HAP-1 (cell line): ENCODE results near the gene VEGFB.

ENCODE experiments used
- DNase-seq, 2 experiments: peaks; one replicate each; pipeline ENCODE4 v3.0.0-alpha.2; 2016 to 2020; ENCODE audit warnings: low spot score in 2 of 2
- H3K27me3 ChIP-seq: fragments of 250-450 bp; sonication (Bioruptor Pico); 2 replicates; pipeline ENCODE4 v1.5.1; 2020; ENCODE audit warnings: low read depth, mild to moderate bottlenecking, moderate library complexity
- H3K36me3 ChIP-seq: fragments of 250-450 bp; sonication (Bioruptor Pico); replicated peaks from 2 replicates; pipeline ENCODE4 v1.5.1; 2020; ENCODE audit warnings: mild to moderate bottlenecking
- H3K4me1 ChIP-seq: fragments of 250-450 bp; sonication (Bioruptor Pico); 2 replicates; pipeline ENCODE4 v1.5.1; 2020; ENCODE audit warnings: mild to moderate bottlenecking
- H3K4me3 ChIP-seq: fragments of 250-450 bp; sonication (Bioruptor Pico); 2 replicates; pipeline ENCODE4 v1.5.1; 2020; ENCODE audit warnings: mild to moderate bottlenecking, moderate library complexity
- H3K9me3 ChIP-seq: fragments of 250-450 bp; sonication (Bioruptor Pico); 2 replicates; pipeline ENCODE4 v1.5.1; 2020; ENCODE audit warnings: mild to moderate bottlenecking, moderate library complexity
- in situ Hi-C: fragments of 300-500 bp; cut with MboI; formaldehyde crosslinking; loops from 3 replicates; pipeline ENCODE4 v1.14.3; 2020; ENCODE audit warnings: low sequenced_read_pairs, inconsistent platforms, mixed read lengths

Gene VEGFB

GRCh38 chr11:64259533-64260067, 25.2 kb downstream of the VEGFB start:
- no peak overlapping the region for H3K4me3 ChIP-seq
- H3K4me1 ChIP-seq: no peaks in the 10 kb centered on the region
- H3K27me3 ChIP-seq: no peaks in the 10 kb centered on the region
- H3K36me3 ChIP-seq: peaks cover 83% of the 10 kb centered on the region
- H3K9me3 ChIP-seq: no peaks in the 10 kb centered on the region
- no peak for DNase-seq
- in situ Hi-C loops: loop anchor here (25.0 kb wide), 1 partner anchor 853 kb away; the partner anchor contains the start of genes FAU, MRPL49, TM7SF2 and ZNHIT2

DNA sequence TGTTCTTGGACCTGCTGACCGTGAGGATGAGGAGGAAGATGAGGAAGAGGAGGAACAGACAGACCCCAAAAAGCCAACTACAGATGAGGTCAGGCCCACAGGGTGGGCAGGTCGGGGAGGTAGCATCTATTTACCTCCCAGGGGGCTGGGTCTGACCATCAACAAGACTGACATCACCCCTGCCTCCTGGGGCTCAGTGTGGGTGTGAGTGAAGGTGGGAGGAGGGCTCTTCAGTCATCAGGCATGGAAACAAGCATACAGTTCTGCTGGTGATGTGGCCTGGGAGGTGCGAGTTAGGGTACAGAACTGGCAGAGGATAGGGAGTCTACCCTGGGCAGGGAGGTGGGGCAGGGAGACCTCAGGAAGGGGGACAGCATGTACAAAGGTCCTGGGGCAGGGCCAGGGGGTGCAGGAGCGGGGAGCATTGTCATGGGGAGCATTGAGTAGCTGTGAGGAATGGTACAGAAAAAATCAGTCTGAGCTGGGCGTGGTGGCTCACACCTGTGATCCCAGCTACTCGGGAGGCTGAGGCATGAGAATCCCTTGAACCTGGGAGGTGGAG, 25.8 kb downstream of the VEGFB start:
- Histone ChIP-seq H3K4me3 (no peak overlapping the region), H3K4me1 (no peaks in the 10 kb centered on the region), H3K36me3 (peaks cover 77% of the 10 kb centered on the region), H3K27me3 (no peaks in the 10 kb centered on the region), H3K9me3 (no peaks in the 10 kb centered on the region)
- DNase-seq: no peak
- in situ Hi-C loops: loop anchor here (25.0 kb wide), 1 partner anchor 852 kb away; the partner anchor contains the start of genes FAU, MRPL49, TM7SF2 and ZNHIT2

- Histone ChIP-seq H3K9me3 (no peaks in the 10 kb centered on the region), H3K4me3 (no peak overlapping the region), H3K36me3 (peaks cover 79% of the 10 kb centered on the region), H3K27me3 (no peaks in the 10 kb centered on the region), H3K4me1 (no peaks in the 10 kb centered on the region)
- DNase-seq: no peak
- in situ Hi-C loops: loop anchor here (25.0 kb wide), 1 partner anchor 851 kb away; the partner anchor contains the start of genes FAU, MRPL49, TM7SF2 and ZNHIT2
These were observed 27.2 kb downstream of the VEGFB start for GRCh38 chr11:64261556-64262080.

DNA sequence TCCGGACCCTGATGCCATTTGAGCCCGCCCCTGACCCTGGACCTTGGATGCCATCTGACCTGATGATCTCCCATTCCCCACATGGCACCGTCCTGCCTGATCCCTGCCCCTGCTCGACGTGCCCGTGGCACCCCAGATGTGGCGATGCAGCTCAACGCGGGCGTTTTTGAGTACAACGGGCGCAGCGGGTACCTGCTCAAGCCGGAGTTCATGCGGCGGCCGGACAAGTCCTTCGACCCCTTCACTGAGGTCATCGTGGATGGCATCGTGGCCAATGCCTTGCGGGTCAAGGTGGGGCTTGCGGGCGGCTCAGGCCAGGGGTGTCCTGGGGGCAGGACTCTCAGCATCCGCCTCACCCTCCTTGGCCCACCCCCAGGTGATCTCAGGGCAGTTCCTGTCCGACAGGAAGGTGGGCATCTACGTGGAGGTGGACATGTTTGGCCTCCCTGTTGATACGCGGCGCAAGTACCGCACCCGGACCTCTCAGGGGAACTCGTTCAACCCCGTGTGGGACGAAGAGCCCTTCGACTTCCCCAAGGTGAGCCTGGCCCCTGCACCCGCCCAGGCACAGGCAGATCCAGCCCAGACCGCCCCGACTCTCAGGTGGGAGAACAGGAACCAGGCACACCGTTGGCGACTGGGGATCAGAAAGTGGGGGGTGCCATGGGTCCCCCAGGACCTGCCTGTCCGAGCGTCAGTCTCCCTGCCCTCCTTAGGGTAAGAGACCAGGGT, 28.1 kb downstream of the VEGFB start:
- no peak for DNase-seq
- H3K4me3 ChIP-seq: no peak overlapping the region
- H3K9me3 ChIP-seq: no peaks in the 10 kb centered on the region
- H3K36me3 ChIP-seq: peaks cover 79% of the 10 kb centered on the region
- H3K27me3 ChIP-seq: no peaks in the 10 kb centered on the region
- H3K4me1 ChIP-seq: no peaks in the 10 kb centered on the region
- in situ Hi-C loops: loop anchor here (25.0 kb wide), 1 partner anchor 850 kb away; the partner anchor contains the start of genes FAU, MRPL49, TM7SF2 and ZNHIT2

DNA sequence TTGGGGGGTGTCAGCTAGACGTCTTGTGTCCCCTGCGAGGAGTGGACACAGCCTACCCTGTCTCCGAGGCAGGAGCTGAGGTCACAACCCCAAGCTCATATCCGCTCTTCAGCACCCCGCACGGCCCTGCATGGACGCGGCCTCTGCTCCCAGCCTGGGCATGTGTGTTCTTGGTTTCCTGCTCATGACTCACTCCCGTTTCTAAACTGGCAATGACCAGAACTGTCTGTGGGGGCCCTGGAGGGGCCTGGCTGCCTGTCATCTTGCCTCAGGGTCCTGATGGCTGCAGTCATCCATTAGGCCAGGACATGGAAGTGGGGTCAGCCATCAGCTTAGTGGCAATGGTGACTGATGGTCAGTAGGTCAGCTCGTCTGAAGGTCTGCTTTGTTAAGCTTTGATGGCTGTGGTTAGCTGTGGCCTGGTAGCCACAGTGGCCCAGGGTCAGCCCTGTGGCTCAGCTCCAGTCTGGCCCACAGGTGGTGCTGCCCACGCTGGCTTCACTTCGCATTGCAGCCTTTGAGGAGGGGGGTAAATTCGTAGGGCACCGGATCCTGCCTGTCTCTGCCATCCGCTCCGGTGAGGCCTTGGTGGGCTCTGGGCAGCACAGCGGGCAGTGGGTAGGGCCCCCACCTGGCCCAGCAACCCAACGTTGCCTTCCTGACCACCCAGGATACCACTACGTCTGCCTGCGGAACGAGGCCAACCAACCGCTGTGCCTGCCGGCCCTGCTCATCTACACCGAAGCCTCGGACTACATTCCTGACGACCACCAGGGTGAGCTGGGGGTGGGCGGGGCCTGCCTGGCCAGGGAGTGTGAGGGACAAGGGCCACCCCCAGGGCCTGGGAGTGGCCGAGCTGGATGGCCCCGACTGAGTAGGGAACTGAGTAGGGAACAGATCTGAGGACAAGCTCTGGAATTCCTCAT, 28.9 kb downstream of the VEGFB start:
- peaks cover 77% of the 10 kb centered on the region for H3K36me3 ChIP-seq
- H3K4me3 ChIP-seq: no peak overlapping the region

GRCh38 chr11:64263947-64264317, 29.5 kb downstream of the VEGFB start:
- Histone ChIP-seq H3K9me3 (no peaks in the 10 kb centered on the region), H3K27me3 (no peaks in the 10 kb centered on the region), H3K4me3 (no peak overlapping the region), H3K4me1 (peaks cover 4% of the 10 kb centered on the region; the same call in 1 of the 2 replicates), H3K36me3 (peaks cover 72% of the 10 kb centered on the region)
- no peak for DNase-seq
- in situ Hi-C loops: loop anchor here (25.0 kb wide), 1 partner anchor 848 kb away; the partner anchor contains the start of genes FAU, MRPL49, TM7SF2 and ZNHIT2

More for the DNA sequence above, 28.9 kb downstream of the VEGFB start:
- Histone ChIP-seq H3K9me3 (no peaks in the 10 kb centered on the region), H3K4me1 (0 out of 2 replicates have a peak, but pooled peaks cover under 1% of the 10 kb centered on the region), H3K27me3 (no peaks in the 10 kb centered on the region)
- in situ Hi-C loops: loop anchor here (25.0 kb wide), 1 partner anchor 849 kb away; the partner anchor contains the start of genes FAU, MRPL49, TM7SF2 and ZNHIT2
- DNase-seq: no peak

DNA sequence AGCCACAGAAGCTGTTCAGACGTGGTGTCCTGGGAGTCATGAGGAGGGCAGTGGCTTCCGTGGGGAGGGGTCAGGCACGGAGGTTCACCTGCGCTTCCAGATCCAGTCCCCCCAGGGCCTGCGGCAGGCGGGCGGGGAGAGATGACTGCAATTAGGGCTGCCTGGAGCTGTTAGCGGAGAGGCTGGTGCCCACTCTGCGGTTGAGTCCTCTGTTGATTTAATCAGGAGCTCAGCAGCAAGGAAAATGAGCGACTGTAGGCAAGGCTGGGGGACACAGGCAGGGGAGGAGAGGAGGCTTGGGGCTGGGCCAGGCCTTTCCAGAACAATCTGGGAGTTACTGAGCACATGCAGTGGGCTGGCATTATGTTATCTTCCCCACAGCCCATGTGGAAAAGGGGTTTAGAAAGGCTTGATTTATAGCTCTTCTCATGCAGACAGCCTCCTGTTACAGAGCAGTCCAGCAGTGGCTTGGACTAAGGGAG, 30.0 kb downstream of the VEGFB start:
- in situ Hi-C loops: loop anchor here (25.0 kb wide), 1 partner anchor 848 kb away; the partner anchor contains the start of genes FAU, MRPL49, TM7SF2 and ZNHIT2
- H3K4me3 ChIP-seq: no peak overlapping the region
- no peaks in the 10 kb centered on the region for H3K27me3 ChIP-seq
- DNase-seq: no peak
- peaks cover 4% of the 10 kb centered on the region; the same call in 1 of the 2 replicates for H3K4me1 ChIP-seq
- H3K9me3 ChIP-seq: no peaks in the 10 kb centered on the region
- H3K36me3 ChIP-seq: peaks cover 67% of the 10 kb centered on the region

DNA sequence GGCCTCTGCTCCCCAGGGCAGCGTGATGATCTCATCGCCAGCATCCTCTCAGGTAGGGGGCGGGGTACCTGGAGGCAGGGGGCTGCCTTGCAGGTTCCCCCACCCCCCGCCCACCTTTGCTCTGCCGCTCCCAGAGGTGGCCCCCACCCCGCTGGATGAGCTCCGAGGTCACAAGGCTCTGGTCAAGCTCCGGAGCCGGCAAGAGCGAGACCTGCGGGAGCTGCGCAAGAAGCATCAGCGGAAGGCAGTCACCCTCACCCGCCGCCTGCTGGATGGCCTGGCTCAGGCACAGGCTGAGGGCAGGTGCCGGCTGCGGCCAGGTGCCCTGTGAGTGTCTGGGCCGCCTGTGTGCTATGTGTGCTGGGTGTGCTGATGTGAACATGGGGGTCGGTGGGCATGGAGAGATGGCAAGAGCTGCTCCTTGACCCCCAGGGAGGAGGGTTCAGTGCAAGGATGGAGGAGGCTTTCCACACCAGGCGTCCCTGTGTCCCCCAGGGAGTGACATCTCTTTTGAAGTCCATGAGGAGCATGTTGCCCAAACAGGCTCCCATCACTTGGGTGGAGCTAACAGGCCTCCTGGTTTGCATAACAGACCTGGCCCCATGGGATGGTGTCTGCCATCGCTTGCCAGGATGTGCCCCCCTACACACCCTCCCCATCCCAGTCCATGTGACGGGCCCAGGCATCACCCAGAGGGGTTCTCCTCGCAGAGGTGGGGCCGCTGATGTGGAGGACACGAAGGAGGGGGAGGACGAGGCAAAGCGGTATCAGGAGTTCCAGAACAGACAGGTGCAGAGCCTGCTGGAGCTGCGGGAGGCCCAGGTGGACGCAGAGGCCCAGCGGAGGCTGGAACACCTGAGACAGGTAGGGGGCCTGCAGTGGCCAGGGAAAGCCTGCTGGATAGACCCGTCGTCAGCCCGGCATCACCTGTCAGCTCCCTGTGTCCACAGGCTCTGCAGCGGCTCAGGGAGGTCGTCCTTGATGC, 31.1 kb downstream of the VEGFB start:
- peaks cover 57% of the 10 kb centered on the region for H3K36me3 ChIP-seq
- no peak overlapping the region for H3K4me3 ChIP-seq
- in situ Hi-C loops: loop anchor here (25.0 kb wide), 1 partner anchor 847 kb away; the partner anchor contains the start of genes FAU, MRPL49, TM7SF2 and ZNHIT2
- H3K4me1 ChIP-seq: peaks cover 4% of the 10 kb centered on the region; the same call in 1 of the 2 replicates
- no peaks in the 10 kb centered on the region for H3K9me3 ChIP-seq
- no peaks in the 10 kb centered on the region for H3K27me3 ChIP-seq
- DNase-seq: no peak

DNA sequence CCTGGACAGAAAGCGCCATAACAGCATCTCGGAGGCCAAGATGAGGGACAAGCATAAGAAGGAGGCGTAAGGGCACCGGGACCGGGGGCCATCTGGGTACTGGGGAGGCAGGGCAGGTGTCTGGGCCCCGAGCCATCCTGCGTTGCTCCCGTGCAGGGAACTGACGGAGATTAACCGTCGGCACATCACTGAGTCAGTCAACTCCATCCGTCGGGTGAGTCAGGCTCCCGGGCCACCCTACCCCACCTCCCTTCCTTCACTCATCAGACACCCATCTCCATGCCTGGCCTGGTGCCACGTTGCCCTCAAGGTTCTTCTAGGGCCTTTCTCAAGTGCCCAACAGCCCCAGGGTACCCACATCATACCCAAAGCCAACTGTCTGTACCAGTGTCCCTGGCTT, 32.0 kb downstream of the VEGFB start:
- in situ Hi-C loops: loop anchor here (25.0 kb wide), 1 partner anchor 846 kb away; the partner anchor contains the start of genes FAU, MRPL49, TM7SF2 and ZNHIT2
- Histone ChIP-seq H3K9me3 (no peaks in the 10 kb centered on the region), H3K27me3 (no peaks in the 10 kb centered on the region), H3K36me3 (peaks cover 53% of the 10 kb centered on the region), H3K4me3 (no peak overlapping the region), H3K4me1 (peaks cover 4% of the 10 kb centered on the region; the same call in 1 of the 2 replicates)
- no peak for DNase-seq

DNA sequence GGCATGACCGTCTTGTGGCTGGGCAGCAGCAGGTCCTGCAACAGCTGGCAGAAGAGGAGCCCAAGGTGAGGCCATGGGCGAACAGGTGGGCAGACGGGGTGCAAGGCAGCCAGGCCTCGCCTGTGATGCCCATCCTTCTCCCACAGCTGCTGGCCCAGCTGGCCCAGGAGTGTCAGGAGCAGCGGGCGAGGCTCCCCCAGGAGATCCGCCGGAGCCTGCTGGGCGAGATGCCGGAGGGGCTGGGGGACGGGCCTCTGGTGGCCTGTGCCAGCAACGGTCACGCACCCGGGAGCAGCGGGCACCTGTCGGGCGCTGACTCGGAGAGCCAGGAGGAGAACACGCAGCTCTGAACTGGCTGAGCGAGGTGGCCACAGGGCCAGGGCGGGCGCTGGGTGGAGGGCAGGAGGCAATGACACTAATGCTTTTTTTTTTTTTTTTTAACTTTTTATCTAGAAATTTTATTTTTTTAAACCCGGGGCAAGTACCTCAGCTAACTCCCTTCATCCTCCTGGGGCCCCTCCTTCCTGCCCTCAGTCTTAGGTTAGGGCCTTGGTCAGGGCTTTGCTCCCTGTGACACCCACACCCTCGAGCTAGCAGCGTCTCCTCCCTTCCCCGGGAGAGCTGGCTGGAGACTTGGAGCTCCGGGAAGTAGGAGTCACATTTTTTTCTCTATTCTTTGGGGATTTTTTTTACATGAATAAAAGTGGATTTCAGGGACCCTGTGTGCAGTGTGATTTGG, 33.0 kb downstream of the VEGFB start:
- in situ Hi-C loops: loop anchor here (25.0 kb wide), 1 partner anchor 845 kb away; the partner anchor contains the start of genes FAU, MRPL49, TM7SF2 and ZNHIT2
- DNase-seq: no peak
- Histone ChIP-seq H3K36me3 (peaks cover 44% of the 10 kb centered on the region), H3K9me3 (no peaks in the 10 kb centered on the region), H3K4me1 (peaks cover 4% of the 10 kb centered on the region; the same call in 1 of the 2 replicates), H3K27me3 (no peaks in the 10 kb centered on the region), H3K4me3 (no peak overlapping the region)
